ENCODE data around the gene IRF2BPL.
A peak's percentile ranks its signal among the peaks of the same experiment; 100 is the strongest.

Gene IRF2BPL

GRCh38 chr14:76984787-76985375, 43.6 kb downstream of the IRF2BPL start:
- no peak for DNase-seq

DNA sequence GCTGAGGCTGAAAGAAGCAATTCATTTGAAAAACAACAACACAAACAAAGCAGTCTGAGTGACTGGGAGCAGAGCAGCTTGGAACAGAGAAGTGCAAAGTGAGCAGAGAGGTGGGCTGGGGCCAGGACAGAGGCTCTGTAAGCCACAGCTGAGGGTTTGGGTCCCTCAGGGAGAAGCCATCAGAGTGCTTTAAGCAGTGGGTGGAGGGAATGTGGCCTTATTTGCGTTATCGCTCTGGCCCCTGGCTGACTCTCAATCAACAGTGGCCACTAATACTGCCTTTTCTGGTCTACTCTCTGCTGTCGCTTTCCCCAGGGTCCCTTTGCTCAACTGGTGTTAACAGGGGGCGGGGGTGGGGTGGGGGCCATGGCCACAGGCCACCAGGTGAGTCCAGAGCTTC, 44.2 kb downstream of the IRF2BPL start:
- no peak for DNase-seq

GRCh38 chr14:76981670-76982069, 46.8 kb downstream of the IRF2BPL start:
- no peak for DNase-seq

GRCh38 chr14:76977793-76978720, 50.5 kb downstream of the IRF2BPL start:
- DNase-seq: peak; percentile 73 to 86

GRCh38 chr14:76976240-76977005, 52.1 kb downstream of the IRF2BPL start:
- DNase-seq: no peak

DNA sequence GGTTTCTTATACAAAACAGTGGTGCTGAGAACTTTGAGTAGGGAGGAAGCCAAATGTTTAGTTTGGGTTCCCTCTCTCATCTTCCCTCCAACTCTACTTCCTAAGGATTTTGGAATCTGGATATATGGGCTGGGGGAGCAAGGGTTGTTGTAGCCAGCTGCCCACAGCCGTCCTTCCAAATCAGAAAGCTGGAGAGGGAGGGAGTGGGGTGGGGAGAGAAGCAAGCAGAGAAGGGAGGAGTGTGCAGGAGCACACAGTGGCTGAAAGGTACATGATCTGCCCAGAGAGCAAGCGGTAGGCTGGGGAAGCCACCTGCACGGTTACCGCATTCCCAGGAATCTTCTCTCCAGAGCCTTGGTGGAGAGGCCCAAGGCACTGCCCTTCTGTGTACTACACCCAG, 52.7 kb downstream of the IRF2BPL start:
- DNase-seq: no peak

- DNase-seq: no peak
These were observed 53.5 kb downstream of the IRF2BPL start for GRCh38 chr14:76975051-76975450.

All from bone marrow (tissue), 2 donors.